Prostate gland (tissue), 2 donors: ENCODE measurements around the gene LZIC.

Experiments used
- CTCF ChIP-seq, 4 experiments: fragments of 200-600 bp in 2 of 4; fragments of 450-650 bp in 2 of 4; sonication (generic) in 2 of 4; IDR thresholded peaks; 1 replicate in 3 of 4; 2 replicates in 1 of 4; pipeline ENCODE4 v1.5.1; 2016 to 2019; ENCODE audit warnings: antibody characterized with exemption in 4 of 4, mild to moderate bottlenecking in 2 of 4, moderate library complexity in 2 of 4
- POLR2A ChIP-seq: fragments of 450-650 bp; IDR thresholded peaks from one replicate; pipeline ENCODE4 v1.6.1; 2016; ENCODE audit warnings: antibody characterized with exemption, mild to moderate bottlenecking

GRCh38 chr1:9909234-9910046 is 33.8 kb downstream of the LZIC start:
- TF ChIP-seq CTCF (IDR thresholded peaks at IDR 0.05), result no peak
- TF ChIP-seq POLR2A, result no peak
